Gastrocnemius medialis (tissue), 4 donors: ENCODE data around the gene KIFBP.

Source experiments
- POLR2A ChIP-seq, 2 donors: fragments of 450-650 bp; IDR thresholded peaks; one replicate each; pipeline ENCODE4 v1.6.1; 2017; ENCODE audit warnings: antibody characterized with exemption in 2 of 2, mild to moderate bottlenecking in 2 of 2, moderate library complexity in 2 of 2
- TF ChIP-seq, protein P1 (sequence below), 5 experiments: fragments of 450-650 bp in 3 of 5; fragments of 200-600 bp in 2 of 5; sonication (generic) in 2 of 5; IDR thresholded peaks in 4 of 5; conservative IDR thresholded peaks in 1 of 5; 1 replicate in 4 of 5; 2 replicates in 1 of 5; pipeline ENCODE4 v1.5.1; 2016 to 2019; ENCODE audit warnings: antibody characterized with exemption in 5 of 5, mild to moderate bottlenecking in 3 of 5, moderate library complexity in 3 of 5

DNA sequence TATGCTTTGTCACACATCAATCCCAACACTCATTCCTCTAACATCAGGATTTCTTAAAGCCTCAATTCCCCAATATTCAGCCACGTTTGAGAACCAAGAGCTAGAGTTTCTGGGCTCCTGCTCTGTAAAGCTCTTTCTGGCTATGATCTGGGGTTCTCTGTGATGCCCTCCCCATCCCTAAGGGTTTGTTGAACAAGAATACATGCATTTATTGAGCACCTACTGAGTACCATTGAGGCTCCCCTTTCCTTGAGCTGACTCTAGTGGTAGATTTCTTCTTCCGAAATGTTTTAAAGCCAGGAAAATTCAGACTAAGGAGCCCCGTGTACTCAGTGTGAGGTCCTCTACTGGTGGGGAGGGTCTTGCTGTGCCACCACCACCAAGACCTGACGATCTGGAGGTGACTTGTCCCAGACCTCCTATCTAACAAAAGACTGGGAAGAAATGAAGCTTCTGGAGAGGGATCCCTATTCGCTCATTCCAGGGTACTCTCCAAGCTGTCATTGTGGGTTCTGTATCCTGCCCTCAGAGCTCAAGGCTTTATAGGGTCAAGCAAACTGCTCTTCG lies 76.2 kb downstream of the KIFBP start:
- TF ChIP-seq, protein P1, sequence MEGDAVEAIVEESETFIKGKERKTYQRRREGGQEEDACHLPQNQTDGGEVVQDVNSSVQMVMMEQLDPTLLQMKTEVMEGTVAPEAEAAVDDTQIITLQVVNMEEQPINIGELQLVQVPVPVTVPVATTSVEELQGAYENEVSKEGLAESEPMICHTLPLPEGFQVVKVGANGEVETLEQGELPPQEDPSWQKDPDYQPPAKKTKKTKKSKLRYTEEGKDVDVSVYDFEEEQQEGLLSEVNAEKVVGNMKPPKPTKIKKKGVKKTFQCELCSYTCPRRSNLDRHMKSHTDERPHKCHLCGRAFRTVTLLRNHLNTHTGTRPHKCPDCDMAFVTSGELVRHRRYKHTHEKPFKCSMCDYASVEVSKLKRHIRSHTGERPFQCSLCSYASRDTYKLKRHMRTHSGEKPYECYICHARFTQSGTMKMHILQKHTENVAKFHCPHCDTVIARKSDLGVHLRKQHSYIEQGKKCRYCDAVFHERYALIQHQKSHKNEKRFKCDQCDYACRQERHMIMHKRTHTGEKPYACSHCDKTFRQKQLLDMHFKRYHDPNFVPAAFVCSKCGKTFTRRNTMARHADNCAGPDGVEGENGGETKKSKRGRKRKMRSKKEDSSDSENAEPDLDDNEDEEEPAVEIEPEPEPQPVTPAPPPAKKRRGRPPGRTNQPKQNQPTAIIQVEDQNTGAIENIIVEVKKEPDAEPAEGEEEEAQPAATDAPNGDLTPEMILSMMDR (IDR thresholded peaks at IDR 0.05 in 4 of 5, conservative IDR thresholded peaks at IDR 0.05 in 1 of 5) = no peak
- no peak for TF ChIP-seq POLR2A (IDR thresholded peaks at IDR 0.05)
